HepG2 (cell line): ENCODE data around the gene NUDT8. TPM values are rescaled to one million over a fixed set of nuclear protein-coding genes. Genes with fewer than 3 reads are reported as not detected.

Experiments
- CENPT ChIP-seq: sonication (generic); formaldehyde crosslinking; IDR thresholded peaks from 2 replicates; pipeline ENCODE4 v1.8.0; 2022; ENCODE audit warnings: low read depth, mild to moderate bottlenecking, moderate library complexity, missing genetic modification reagents
- HNRNPLL ChIP-seq: fragments of 200-400 bp; formaldehyde crosslinking; IDR thresholded peaks from 2 replicates; pipeline ENCODE4 v1.6.1; 2017; ENCODE audit warnings: mild to moderate bottlenecking, low read depth, low read length; ENCODE audit not compliant: poor library complexity, severe bottlenecking
- MTF1 ChIP-seq: sonication (generic); formaldehyde crosslinking; IDR thresholded peaks from 2 replicates; pipeline ENCODE4 v1.5.0; 2020; ENCODE audit warnings: missing genetic modification reagents
- MYC ChIP-seq: sonication (generic); formaldehyde crosslinking; IDR thresholded peaks from 2 replicates; pipeline ENCODE4 v1.9.0; 2021; ENCODE audit warnings: missing genetic modification reagents, borderline replicate concordance
- THAP11 ChIP-seq: IDR thresholded peaks from 2 replicates; pipeline ENCODE4 v1.6.1; 2016; ENCODE audit warnings: missing biosample characterization, missing genetic modification reagents
- ZMYM3 ChIP-seq: sonication (generic); formaldehyde crosslinking; IDR thresholded peaks from 2 replicates; pipeline ENCODE4 v1.5.1; 2020; ENCODE audit warnings: mild to moderate bottlenecking, missing genetic modification reagents
- ZNF768 ChIP-seq: sonication (generic); formaldehyde crosslinking; IDR thresholded peaks from 2 replicates; pipeline ENCODE4 v1.4.0; 2020; ENCODE audit warnings: missing genetic modification reagents
- polyA plus RNA-seq, 8 experiments: library from polyadenylated mRNA; depleted of rRNA in 3 of 8; stranded (reverse) in 7 of 8; unstranded in 1 of 8; fragments of >200 nt; fragmentation: Illumina TruSeq in 4 of 8; extraction: Trizol in 4 of 8; gene quantifications; 2 replicates each; pipeline versions ENCODE4 v1.2.1 to v1.2.3, GENCODE V29; 2011 to 2016; ENCODE audit warnings: low read depth in 4 of 8, missing spikeins in 1 of 8, mixed read lengths in 1 of 8; ENCODE audit not compliant: insufficient read depth in 1 of 8
- total RNA-seq, 5 experiments: library from RNA; depleted of rRNA; stranded (reverse); fragments of >200 nt; fragmentation: Illumina TruSeq; extraction: Trizol; gene quantifications; 2 replicates each; pipeline ENCODE4 v1.2.3, GENCODE V29; 2016; ENCODE audit warnings: low read depth in 1 of 5
- TF ChIP-seq, protein P1 (sequence below): sonication (generic); formaldehyde crosslinking; IDR thresholded peaks from 2 replicates; pipeline ENCODE4 v1.9.0; 2021; ENCODE audit warnings: missing genetic modification reagents, borderline replicate concordance
- TF ChIP-seq, protein P2 (sequence below): sonication (generic); IDR thresholded peaks from 2 replicates; pipeline ENCODE4 v1.6.1; 2016; ENCODE audit warnings: low read depth, borderline replicate concordance
- TF ChIP-seq, protein P3 (sequence below): sonication (generic); formaldehyde crosslinking; IDR thresholded peaks from 2 replicates; pipeline ENCODE4 v1.8.0; 2022; ENCODE audit warnings: missing genetic modification reagents, mild to moderate bottlenecking, moderate library complexity, borderline replicate concordance
- TF ChIP-seq, protein P4 (sequence below), 2 experiments: sonication (generic) in 1 of 2; formaldehyde crosslinking in 1 of 2; IDR thresholded peaks; 2 replicates each; pipeline versions ENCODE4 v1.4.0 to v1.6.1; 2016 to 2020; ENCODE audit warnings: borderline replicate concordance in 1 of 2, low read depth in 1 of 2, mild to moderate bottlenecking in 1 of 2, missing genetic modification reagents in 1 of 2
- TF ChIP-seq, protein P5 (sequence below): sonication (generic); formaldehyde crosslinking; conservative IDR thresholded peaks from 2 replicates; pipeline ENCODE4 v1.4.0; 2020; ENCODE audit warnings: missing genetic modification reagents

The NUDT8 gene
- total and polyA plus RNA-seq, 2 of the 13 experiments (the other 11 are each of a cell fraction or from before 2014, with no cell fraction given), result 6.7 to 25.8 TPM

DNA sequence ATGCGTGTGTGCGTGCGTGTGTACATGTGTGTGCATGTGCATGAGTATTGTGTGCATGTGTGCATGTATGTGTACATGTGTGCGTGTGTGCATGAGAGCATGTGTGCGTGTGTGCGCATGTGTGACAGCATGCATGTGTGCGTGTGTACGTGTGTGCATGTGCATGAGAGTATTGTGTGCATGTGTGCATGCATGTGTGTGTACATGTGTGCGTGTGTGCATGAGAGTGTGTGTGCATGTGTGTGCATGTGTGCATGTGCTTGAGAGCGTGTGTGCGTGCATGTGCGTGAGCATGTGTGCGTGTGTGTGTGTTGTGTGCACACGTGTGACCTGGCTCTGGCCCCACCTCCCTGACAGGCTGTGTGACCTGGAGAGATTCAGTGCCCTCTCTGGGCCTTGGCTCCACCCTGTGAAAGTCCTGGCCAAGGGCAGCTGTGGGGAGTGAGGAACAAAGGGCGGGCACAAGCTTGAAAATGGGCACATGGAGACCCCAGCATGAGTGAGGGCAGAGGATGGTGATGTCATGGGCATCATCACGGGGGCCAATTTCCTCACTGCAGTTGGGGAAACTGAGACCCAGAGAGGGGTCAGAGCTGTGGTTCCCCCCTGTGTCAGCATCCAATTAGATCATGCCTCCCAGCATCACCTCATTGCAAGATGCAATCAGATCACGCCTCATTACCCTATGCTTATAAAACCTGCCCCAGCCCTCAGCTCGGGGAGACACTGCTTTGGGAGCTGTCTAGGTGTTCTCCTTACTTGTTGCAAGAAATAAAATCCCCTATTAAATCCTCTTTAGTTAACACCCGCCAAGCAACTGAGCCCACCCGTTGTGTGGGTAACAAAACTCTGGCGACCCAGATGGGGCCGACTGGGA is 20.1 kb upstream of the NUDT8 start (continued):
- TF ChIP-seq, protein P1, sequence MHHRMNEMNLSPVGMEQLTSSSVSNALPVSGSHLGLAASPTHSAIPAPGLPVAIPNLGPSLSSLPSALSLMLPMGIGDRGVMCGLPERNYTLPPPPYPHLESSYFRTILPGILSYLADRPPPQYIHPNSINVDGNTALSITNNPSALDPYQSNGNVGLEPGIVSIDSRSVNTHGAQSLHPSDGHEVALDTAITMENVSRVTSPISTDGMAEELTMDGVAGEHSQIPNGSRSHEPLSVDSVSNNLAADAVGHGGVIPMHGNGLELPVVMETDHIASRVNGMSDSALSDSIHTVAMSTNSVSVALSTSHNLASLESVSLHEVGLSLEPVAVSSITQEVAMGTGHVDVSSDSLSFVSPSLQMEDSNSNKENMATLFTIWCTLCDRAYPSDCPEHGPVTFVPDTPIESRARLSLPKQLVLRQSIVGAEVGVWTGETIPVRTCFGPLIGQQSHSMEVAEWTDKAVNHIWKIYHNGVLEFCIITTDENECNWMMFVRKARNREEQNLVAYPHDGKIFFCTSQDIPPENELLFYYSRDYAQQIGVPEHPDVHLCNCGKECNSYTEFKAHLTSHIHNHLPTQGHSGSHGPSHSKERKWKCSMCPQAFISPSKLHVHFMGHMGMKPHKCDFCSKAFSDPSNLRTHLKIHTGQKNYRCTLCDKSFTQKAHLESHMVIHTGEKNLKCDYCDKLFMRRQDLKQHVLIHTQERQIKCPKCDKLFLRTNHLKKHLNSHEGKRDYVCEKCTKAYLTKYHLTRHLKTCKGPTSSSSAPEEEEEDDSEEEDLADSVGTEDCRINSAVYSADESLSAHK (CRISPR knock-in tag), result no peak
- TF ChIP-seq, protein P2, sequence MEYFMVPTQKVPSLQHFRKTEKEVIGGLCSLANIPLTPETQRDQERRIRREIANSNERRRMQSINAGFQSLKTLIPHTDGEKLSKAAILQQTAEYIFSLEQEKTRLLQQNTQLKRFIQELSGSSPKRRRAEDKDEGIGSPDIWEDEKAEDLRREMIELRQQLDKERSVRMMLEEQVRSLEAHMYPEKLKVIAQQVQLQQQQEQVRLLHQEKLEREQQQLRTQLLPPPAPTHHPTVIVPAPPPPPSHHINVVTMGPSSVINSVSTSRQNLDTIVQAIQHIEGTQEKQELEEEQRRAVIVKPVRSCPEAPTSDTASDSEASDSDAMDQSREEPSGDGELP, result no peak
- TF ChIP-seq CENPT (CRISPR knock-in tag) (peak; percentile 80; the same call in 1 of the 2 replicates), ZMYM3 (CRISPR knock-in tag) (peak; percentile 95), MTF1 (CRISPR knock-in tag) (no peak), HNRNPLL (peak; percentile 8), ZNF768 (CRISPR knock-in tag) (peak; percentile 99), THAP11 (CRISPR knock-in tag) (no peak), MYC (0 out of 2 replicates have a peak, but pooled peaks have one; percentile 1)
- TF ChIP-seq, protein P3, sequence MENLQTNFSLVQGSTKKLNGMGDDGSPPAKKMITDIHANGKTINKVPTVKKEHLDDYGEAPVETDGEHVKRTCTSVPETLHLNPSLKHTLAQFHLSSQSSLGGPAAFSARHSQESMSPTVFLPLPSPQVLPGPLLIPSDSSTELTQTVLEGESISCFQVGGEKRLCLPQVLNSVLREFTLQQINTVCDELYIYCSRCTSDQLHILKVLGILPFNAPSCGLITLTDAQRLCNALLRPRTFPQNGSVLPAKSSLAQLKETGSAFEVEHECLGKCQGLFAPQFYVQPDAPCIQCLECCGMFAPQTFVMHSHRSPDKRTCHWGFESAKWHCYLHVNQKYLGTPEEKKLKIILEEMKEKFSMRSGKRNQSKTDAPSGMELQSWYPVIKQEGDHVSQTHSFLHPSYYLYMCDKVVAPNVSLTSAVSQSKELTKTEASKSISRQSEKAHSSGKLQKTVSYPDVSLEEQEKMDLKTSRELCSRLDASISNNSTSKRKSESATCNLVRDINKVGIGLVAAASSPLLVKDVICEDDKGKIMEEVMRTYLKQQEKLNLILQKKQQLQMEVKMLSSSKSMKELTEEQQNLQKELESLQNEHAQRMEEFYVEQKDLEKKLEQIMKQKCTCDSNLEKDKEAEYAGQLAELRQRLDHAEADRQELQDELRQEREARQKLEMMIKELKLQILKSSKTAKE, result peak; percentile 47; the same call in 1 of the 2 replicates
- TF ChIP-seq, protein P4, sequence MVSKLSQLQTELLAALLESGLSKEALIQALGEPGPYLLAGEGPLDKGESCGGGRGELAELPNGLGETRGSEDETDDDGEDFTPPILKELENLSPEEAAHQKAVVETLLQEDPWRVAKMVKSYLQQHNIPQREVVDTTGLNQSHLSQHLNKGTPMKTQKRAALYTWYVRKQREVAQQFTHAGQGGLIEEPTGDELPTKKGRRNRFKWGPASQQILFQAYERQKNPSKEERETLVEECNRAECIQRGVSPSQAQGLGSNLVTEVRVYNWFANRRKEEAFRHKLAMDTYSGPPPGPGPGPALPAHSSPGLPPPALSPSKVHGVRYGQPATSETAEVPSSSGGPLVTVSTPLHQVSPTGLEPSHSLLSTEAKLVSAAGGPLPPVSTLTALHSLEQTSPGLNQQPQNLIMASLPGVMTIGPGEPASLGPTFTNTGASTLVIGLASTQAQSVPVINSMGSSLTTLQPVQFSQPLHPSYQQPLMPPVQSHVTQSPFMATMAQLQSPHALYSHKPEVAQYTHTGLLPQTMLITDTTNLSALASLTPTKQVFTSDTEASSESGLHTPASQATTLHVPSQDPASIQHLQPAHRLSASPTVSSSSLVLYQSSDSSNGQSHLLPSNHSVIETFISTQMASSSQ (IDR thresholded peaks at IDR 0.05; ENCODE audit: low read depth), result no peak
- TF ChIP-seq, protein P4 (CRISPR knock-in tag; IDR thresholded peaks at IDR 0.05; ENCODE audit: borderline replicate concordance), result 0 out of 2 replicates have a peak, but pooled peaks have one; percentile 24
- TF ChIP-seq, protein P5, sequence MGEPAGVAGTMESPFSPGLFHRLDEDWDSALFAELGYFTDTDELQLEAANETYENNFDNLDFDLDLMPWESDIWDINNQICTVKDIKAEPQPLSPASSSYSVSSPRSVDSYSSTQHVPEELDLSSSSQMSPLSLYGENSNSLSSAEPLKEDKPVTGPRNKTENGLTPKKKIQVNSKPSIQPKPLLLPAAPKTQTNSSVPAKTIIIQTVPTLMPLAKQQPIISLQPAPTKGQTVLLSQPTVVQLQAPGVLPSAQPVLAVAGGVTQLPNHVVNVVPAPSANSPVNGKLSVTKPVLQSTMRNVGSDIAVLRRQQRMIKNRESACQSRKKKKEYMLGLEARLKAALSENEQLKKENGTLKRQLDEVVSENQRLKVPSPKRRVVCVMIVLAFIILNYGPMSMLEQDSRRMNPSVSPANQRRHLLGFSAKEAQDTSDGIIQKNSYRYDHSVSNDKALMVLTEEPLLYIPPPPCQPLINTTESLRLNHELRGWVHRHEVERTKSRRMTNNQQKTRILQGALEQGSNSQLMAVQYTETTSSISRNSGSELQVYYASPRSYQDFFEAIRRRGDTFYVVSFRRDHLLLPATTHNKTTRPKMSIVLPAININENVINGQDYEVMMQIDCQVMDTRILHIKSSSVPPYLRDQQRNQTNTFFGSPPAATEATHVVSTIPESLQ, result no peak
